Panc1 (cell line): Measurements from ENCODE around the gene SEMA3B.

Experiments
- POLR2AphosphoS5 ChIP-seq: IDR thresholded peaks from 2 replicates; pipeline ENCODE4 v1.6.1; 2012; ENCODE audit warnings: mild to moderate bottlenecking, low read depth, low read length, moderate library complexity
- TF ChIP-seq, protein P1 (sequence below): fragments of 450-650 bp; IDR thresholded peaks from 2 replicates; pipeline ENCODE4 v1.5.1; 2017; ENCODE audit warnings: mild to moderate bottlenecking

DNA sequence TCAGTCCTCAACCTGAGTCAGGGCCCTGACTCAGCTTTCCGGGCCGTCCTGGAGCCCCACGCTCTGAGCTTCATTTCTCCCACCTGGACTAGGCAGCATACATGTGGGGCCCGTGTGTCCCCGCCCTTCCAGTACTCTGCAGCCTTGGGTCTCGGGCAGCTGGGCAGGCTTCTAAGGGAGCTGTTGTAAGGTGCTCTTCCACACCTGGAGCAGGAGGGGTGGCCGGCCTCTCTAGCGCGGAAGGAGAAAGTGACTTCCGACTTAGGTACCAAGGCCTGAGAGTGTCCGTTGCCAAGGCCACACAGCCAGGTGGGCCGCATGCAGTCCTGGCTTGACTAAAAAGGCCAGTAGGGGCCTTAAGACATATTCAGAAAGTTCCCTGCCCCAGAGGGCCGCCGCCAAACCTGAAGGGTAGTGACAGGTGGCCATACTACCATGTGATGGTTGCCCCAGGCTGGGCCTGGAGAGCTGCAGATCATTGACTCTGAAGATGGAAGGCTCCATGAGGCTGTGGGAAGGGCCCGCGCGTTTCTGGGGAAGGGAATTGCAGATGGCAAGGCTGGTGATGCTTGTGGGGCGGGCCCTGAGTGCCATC, 9.4 kb upstream of the SEMA3B start:
- TF ChIP-seq, protein P1, sequence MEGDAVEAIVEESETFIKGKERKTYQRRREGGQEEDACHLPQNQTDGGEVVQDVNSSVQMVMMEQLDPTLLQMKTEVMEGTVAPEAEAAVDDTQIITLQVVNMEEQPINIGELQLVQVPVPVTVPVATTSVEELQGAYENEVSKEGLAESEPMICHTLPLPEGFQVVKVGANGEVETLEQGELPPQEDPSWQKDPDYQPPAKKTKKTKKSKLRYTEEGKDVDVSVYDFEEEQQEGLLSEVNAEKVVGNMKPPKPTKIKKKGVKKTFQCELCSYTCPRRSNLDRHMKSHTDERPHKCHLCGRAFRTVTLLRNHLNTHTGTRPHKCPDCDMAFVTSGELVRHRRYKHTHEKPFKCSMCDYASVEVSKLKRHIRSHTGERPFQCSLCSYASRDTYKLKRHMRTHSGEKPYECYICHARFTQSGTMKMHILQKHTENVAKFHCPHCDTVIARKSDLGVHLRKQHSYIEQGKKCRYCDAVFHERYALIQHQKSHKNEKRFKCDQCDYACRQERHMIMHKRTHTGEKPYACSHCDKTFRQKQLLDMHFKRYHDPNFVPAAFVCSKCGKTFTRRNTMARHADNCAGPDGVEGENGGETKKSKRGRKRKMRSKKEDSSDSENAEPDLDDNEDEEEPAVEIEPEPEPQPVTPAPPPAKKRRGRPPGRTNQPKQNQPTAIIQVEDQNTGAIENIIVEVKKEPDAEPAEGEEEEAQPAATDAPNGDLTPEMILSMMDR, result no peak
- no peak for TF ChIP-seq POLR2AphosphoS5
